OCI-LY7 (cell line): ENCODE measurements around the gene ZNF469. TPM values are rescaled to one million over a fixed set of nuclear protein-coding genes. Genes with fewer than 3 reads are reported as not detected.

Experiments
- BruUV-seq: library from RNA; stranded (reverse); fragments of 400-500 nt; replicated peaks from 2 replicates; lab custom pipeline; 2021; lab: Mats Ljungman, UMichigan
- CTCF ChIA-PET: fragments of 300-600 bp; sonication (Branson Sonifier 250); formaldehyde crosslinking; loops from one replicate; lab custom pipeline; 2022; ENCODE audit warnings: antibody characterized with exemption; ENCODE audit not compliant: unreplicated experiment; lab: Charles Lee
- POLR2A ChIA-PET: fragments of 300-600 bp; sonication (Branson Sonifier 250); formaldehyde crosslinking; loops from one replicate; lab custom pipeline; 2022; ENCODE audit warnings: antibody characterized with exemption; lab: Charles Lee
- DNase-seq: peaks from one replicate; pipeline ENCODE4 v3.0.0-alpha.2; 2015; ENCODE audit warnings: low spot score
- H2AFZ ChIP-seq: fragments of 200-600 bp; sonication (generic), shearing (Covaris generic); 2 replicates; pipeline ENCODE4 v1.6.1; 2014; ENCODE audit warnings: mild to moderate bottlenecking, antibody characterized with exemption, low read length, moderate library complexity
- H3K27ac ChIP-seq: fragments of 200-600 bp; sonication (generic); 2 replicates; pipeline ENCODE4 v1.5.1; 2014; ENCODE audit warnings: mixed run types, low read depth, mild to moderate bottlenecking, moderate library complexity, low read length, inconsistent platforms; ENCODE audit not compliant: poor library complexity, severe bottlenecking
- H3K36me3 ChIP-seq: fragments of 200-600 bp; sonication (generic); 2 replicates; pipeline ENCODE4 v1.6.1; 2014; ENCODE audit warnings: mild to moderate bottlenecking, antibody characterized with exemption, low read length, moderate library complexity, mixed read lengths; ENCODE audit not compliant: insufficient read depth
- H3K4me1 ChIP-seq: fragments of 200-600 bp; sonication (generic); 2 replicates; pipeline ENCODE4 v1.5.1; 2014; ENCODE audit warnings: mild to moderate bottlenecking, low read length; ENCODE audit not compliant: insufficient read depth, poor library complexity, severe bottlenecking
- H3K4me2 ChIP-seq: fragments of 200-600 bp; sonication (generic); 2 replicates; pipeline ENCODE4 v1.6.1; 2014; ENCODE audit warnings: mild to moderate bottlenecking, low read length
- H3K4me3 ChIP-seq: fragments of 200-600 bp; sonication (generic); 2 replicates; pipeline ENCODE4 v1.5.1; 2014; ENCODE audit warnings: mild to moderate bottlenecking, low read depth, low read length; ENCODE audit not compliant: poor library complexity, severe bottlenecking
- H3K79me2 ChIP-seq: fragments of 200-600 bp; sonication (generic); 2 replicates; pipeline ENCODE4 v1.6.1; 2016; ENCODE audit warnings: low read depth, mild to moderate bottlenecking, low read length, moderate library complexity, mixed read lengths; ENCODE audit not compliant: insufficient read depth
- H3K9me2 ChIP-seq: fragments of 200-600 bp; sonication (generic); 2 replicates; pipeline ENCODE4 v1.6.1; 2016; ENCODE audit warnings: mild to moderate bottlenecking, low read length, mixed read lengths; ENCODE audit not compliant: insufficient read depth
- H3K9me3 ChIP-seq: fragments of 200-600 bp; sonication (generic); 2 replicates; pipeline ENCODE4 v1.6.1; 2014; ENCODE audit warnings: mild to moderate bottlenecking, mixed run types, low read length, mixed read lengths
- H4K20me1 ChIP-seq: fragments of 200-600 bp; sonication (generic); 2 replicates; pipeline ENCODE4 v1.6.1; 2014; ENCODE audit warnings: mild to moderate bottlenecking, antibody characterized with exemption, low read length, moderate library complexity, mixed read lengths; ENCODE audit not compliant: insufficient read depth
- EZH2phosphoT487 ChIP-seq: fragments of 200-600 bp; sonication (generic); IDR thresholded peaks from 2 replicates; pipeline ENCODE4 v1.6.1; 2018; ENCODE audit warnings: low read depth, borderline replicate concordance, mild to moderate bottlenecking, mixed run types, antibody characterized with exemption, low read length, moderate library complexity, mixed read lengths
- intact Hi-C: fragments of 100-400 bp; cut with micrococcal nuclease; formaldehyde crosslinking; loops from one replicate; pipeline ENCODE4 v1.10.0; 2022; ENCODE audit not compliant: unreplicated experiment
- total RNA-seq, 2 experiments: library from RNA; depleted of rRNA in 1 of 2; stranded (reverse); fragments of >200 nt in 1 of 2; shearing (Covaris generic) in 1 of 2; gene quantifications; 2 replicates each; pipeline ENCODE4 v1.2.3, GENCODE V29; 2014 to 2022
- TF ChIP-seq, protein P1 (sequence below): fragments of 200-600 bp; sonication (generic); conservative IDR thresholded peaks from 2 replicates; pipeline ENCODE4 v1.5.1; 2014; ENCODE audit warnings: mild to moderate bottlenecking, antibody characterized with exemption, low read length, moderate library complexity, mixed read lengths

ZNF469 gene
- total RNA-seq, 2 experiments from 2014 or later: under 0.01 TPM; not detected in 1

- no peaks in the 10 kb centered on the region for H3K9me3 ChIP-seq
- no peak overlapping the region for H3K4me3 ChIP-seq
- no peak for TF ChIP-seq EZH2phosphoT487
- TF ChIP-seq, protein P1, sequence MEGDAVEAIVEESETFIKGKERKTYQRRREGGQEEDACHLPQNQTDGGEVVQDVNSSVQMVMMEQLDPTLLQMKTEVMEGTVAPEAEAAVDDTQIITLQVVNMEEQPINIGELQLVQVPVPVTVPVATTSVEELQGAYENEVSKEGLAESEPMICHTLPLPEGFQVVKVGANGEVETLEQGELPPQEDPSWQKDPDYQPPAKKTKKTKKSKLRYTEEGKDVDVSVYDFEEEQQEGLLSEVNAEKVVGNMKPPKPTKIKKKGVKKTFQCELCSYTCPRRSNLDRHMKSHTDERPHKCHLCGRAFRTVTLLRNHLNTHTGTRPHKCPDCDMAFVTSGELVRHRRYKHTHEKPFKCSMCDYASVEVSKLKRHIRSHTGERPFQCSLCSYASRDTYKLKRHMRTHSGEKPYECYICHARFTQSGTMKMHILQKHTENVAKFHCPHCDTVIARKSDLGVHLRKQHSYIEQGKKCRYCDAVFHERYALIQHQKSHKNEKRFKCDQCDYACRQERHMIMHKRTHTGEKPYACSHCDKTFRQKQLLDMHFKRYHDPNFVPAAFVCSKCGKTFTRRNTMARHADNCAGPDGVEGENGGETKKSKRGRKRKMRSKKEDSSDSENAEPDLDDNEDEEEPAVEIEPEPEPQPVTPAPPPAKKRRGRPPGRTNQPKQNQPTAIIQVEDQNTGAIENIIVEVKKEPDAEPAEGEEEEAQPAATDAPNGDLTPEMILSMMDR: no peak
- no peak overlapping the region for H2AFZ ChIP-seq
- H3K4me2 ChIP-seq: no peak overlapping the region
- H3K4me1 ChIP-seq: no peaks in the 10 kb centered on the region
- H4K20me1 ChIP-seq: no peaks in the 10 kb centered on the region
- no peak overlapping the region for H3K27ac ChIP-seq
- BruUV-seq: no TSS peak
- ChIA-PET POLR2A (no interaction called here), CTCF (no interaction called here)
- intact Hi-C loops: no loop called here
- H3K79me2 ChIP-seq: no peaks in the 10 kb centered on the region
- H3K9me2 ChIP-seq: no peaks in the 10 kb centered on the region
- H3K36me3 ChIP-seq: no peaks in the 10 kb centered on the region
- no peak for DNase-seq
Observed at GRCh38 chr16:88407042-88407420, 24.3 kb downstream of the ZNF469 start.

- Histone ChIP-seq H3K4me3 (no peak overlapping the region), H4K20me1 (no peaks in the 10 kb centered on the region), H3K79me2 (no peaks in the 10 kb centered on the region), H3K4me2 (no peak overlapping the region), H2AFZ (no peak overlapping the region), H3K27ac (no peak overlapping the region), H3K9me3 (no peaks in the 10 kb centered on the region), H3K36me3 (no peaks in the 10 kb centered on the region), H3K4me1 (no peaks in the 10 kb centered on the region), H3K9me2 (no peaks in the 10 kb centered on the region)
- BruUV-seq: no TSS peak
- ChIA-PET CTCF (no interaction called here), POLR2A (no interaction called here)
- no peak for DNase-seq
- intact Hi-C loops: no loop called here
- no peak for TF ChIP-seq EZH2phosphoT487
- TF ChIP-seq, protein P1: no peak
Observed at GRCh38 chr16:88407807-88408206, 25.0 kb downstream of the ZNF469 start.

GRCh38 chr16:88408561-88409142, 25.9 kb downstream of the ZNF469 start:
- Histone ChIP-seq H2AFZ (no peak overlapping the region), H3K4me3 (no peak overlapping the region), H3K79me2 (no peaks in the 10 kb centered on the region), H3K9me2 (no peaks in the 10 kb centered on the region), H3K4me1 (no peaks in the 10 kb centered on the region), H3K9me3 (no peaks in the 10 kb centered on the region), H4K20me1 (no peaks in the 10 kb centered on the region), H3K4me2 (no peak overlapping the region), H3K27ac (no peak overlapping the region), H3K36me3 (no peaks in the 10 kb centered on the region)
- CTCF ChIA-PET: no interaction called here
- BruUV-seq: no TSS peak
- TF ChIP-seq, protein P1: no peak
- TF ChIP-seq EZH2phosphoT487: no peak
- intact Hi-C loops: no loop called here
- no peak for DNase-seq
- POLR2A ChIA-PET: no interaction called here
